KMS-11 (cell line): Measurements from ENCODE around the gene C19orf53.

ENCODE experiments used
- H2AFZ ChIP-seq: fragments of 200-600 bp; sonication (generic); 2 replicates; pipeline ENCODE4 v1.6.1; 2016; ENCODE audit warnings: antibody characterized with exemption, mixed run types, low read depth
- H3K27ac ChIP-seq: fragments of 200-600 bp; sonication (generic); 2 replicates; pipeline ENCODE4 v1.6.1; 2016; ENCODE audit warnings: mild to moderate bottlenecking, mixed run types
- H3K27me3 ChIP-seq: fragments of 200-600 bp; sonication (generic); 2 replicates; pipeline ENCODE4 v1.6.1; 2017; ENCODE audit warnings: mild to moderate bottlenecking, low read depth, mixed run types, moderate library complexity; ENCODE audit not compliant: insufficient read depth
- H3K36me3 ChIP-seq: fragments of 200-600 bp; sonication (generic); 2 replicates; pipeline ENCODE4 v1.6.1; 2017; ENCODE audit warnings: mild to moderate bottlenecking, mixed run types; ENCODE audit not compliant: insufficient read depth
- H3K4me1 ChIP-seq: fragments of 200-600 bp; sonication (generic); 2 replicates; pipeline ENCODE4 v1.6.1; 2016; ENCODE audit warnings: mild to moderate bottlenecking, low read depth, mixed run types; ENCODE audit not compliant: poor library complexity, severe bottlenecking
- H3K4me2 ChIP-seq: fragments of 200-600 bp; sonication (generic); 2 replicates; pipeline ENCODE4 v1.7.0; 2016; ENCODE audit warnings: mild to moderate bottlenecking, mixed run types
- H3K4me3 ChIP-seq: fragments of 200-600 bp; sonication (generic); IDR thresholded peaks from 2 replicates; pipeline ENCODE4 v1.6.1; 2017; ENCODE audit warnings: low read depth, low read length, mixed read lengths; ENCODE audit not compliant: insufficient read depth
- H3K79me2 ChIP-seq: fragments of 200-600 bp; sonication (generic); 2 replicates; pipeline ENCODE4 v1.6.1; 2016; ENCODE audit warnings: low read depth, mixed run types; ENCODE audit not compliant: insufficient read depth
- H3K9ac ChIP-seq: fragments of 200-600 bp; sonication (generic); 2 replicates; pipeline ENCODE4 v1.6.1; 2016; ENCODE audit warnings: mild to moderate bottlenecking, mixed run types
- H4K20me1 ChIP-seq: fragments of 200-600 bp; sonication (generic); 2 replicates; pipeline ENCODE4 v1.6.1; 2016; ENCODE audit warnings: mild to moderate bottlenecking, mixed run types; ENCODE audit not compliant: insufficient read depth
- CTCF ChIP-seq: fragments of 200-600 bp; sonication (generic); conservative IDR thresholded peaks from 2 replicates; pipeline ENCODE4 v1.6.1; 2017; ENCODE audit warnings: low read depth, mild to moderate bottlenecking, antibody characterized with exemption, low read length, moderate library complexity, mixed read lengths

C19orf53 gene

GRCh38 chr19:13757805-13758772 lies 16.2 kb upstream of the C19orf53 start:
- Histone ChIP-seq H3K9ac (no peak overlapping the region), H3K4me2 (no peak overlapping the region), H2AFZ (no peak overlapping the region), H3K27me3 (no peaks in the 10 kb centered on the region), H3K4me3 (no peak overlapping the region), H3K4me1 (no peaks in the 10 kb centered on the region), H3K27ac (no peak overlapping the region), H3K79me2 (no peaks in the 10 kb centered on the region), H3K36me3 (no peaks in the 10 kb centered on the region), H4K20me1 (no peaks in the 10 kb centered on the region)
- TF ChIP-seq CTCF = no peak

- Histone ChIP-seq H3K4me1 (no peaks in the 10 kb centered on the region), H3K27ac (no peak overlapping the region), H4K20me1 (no peaks in the 10 kb centered on the region), H3K27me3 (no peaks in the 10 kb centered on the region), H2AFZ (no peak overlapping the region), H3K4me3 (no peak overlapping the region), H3K9ac (no peak overlapping the region), H3K4me2 (no peak overlapping the region), H3K36me3 (no peaks in the 10 kb centered on the region), H3K79me2 (no peaks in the 10 kb centered on the region)
- no peak for TF ChIP-seq CTCF
Observed at GRCh38 chr19:13758795-13759194, 15.5 kb upstream of the C19orf53 start.

- no peak for TF ChIP-seq CTCF
- no peak overlapping the region for H3K9ac ChIP-seq
- H2AFZ ChIP-seq = no peak overlapping the region
- H3K4me2 ChIP-seq = no peak overlapping the region
- no peaks in the 10 kb centered on the region for H4K20me1 ChIP-seq
- H3K4me1 ChIP-seq = no peaks in the 10 kb centered on the region
- H3K27ac ChIP-seq = no peak overlapping the region
- no peaks in the 10 kb centered on the region for H3K36me3 ChIP-seq
- H3K27me3 ChIP-seq = no peaks in the 10 kb centered on the region
- no peak overlapping the region for H3K4me3 ChIP-seq
- no peaks in the 10 kb centered on the region for H3K79me2 ChIP-seq
Observed at GRCh38 chr19:13761423-13761822, 12.8 kb upstream of the C19orf53 start.

- no peak overlapping the region for H3K9ac ChIP-seq
- H4K20me1 ChIP-seq = no peaks in the 10 kb centered on the region
- no peak overlapping the region for H3K4me2 ChIP-seq
- no peaks in the 10 kb centered on the region for H3K36me3 ChIP-seq
- TF ChIP-seq CTCF = no peak
- H3K79me2 ChIP-seq = no peaks in the 10 kb centered on the region
- H2AFZ ChIP-seq = no peak overlapping the region
- no peaks in the 10 kb centered on the region for H3K4me1 ChIP-seq
- no peak overlapping the region for H3K4me3 ChIP-seq
- H3K27ac ChIP-seq = no peak overlapping the region
- no peaks in the 10 kb centered on the region for H3K27me3 ChIP-seq
Observed at GRCh38 chr19:13762635-13763235, 11.5 kb upstream of the C19orf53 start.
